Liver (tissue), 9 donors: ENCODE results near the gene TSPAN15. TPM values are rescaled to one million over a fixed set of nuclear protein-coding genes. Genes with fewer than 3 reads are reported as not detected.

Source experiments
- DNase-seq: peaks from one replicate; pipeline ENCODE4 v3.0.0-alpha.2; 2017; ENCODE audit warnings: low spot score
- H3K27ac ChIP-seq, 2 donors: one replicate each; pipeline ENCODE4 v1.7.0; 2013; ENCODE audit warnings: inconsistent platforms in 2 of 2, low read length in 2 of 2, control low read depth in 1 of 2, low read depth in 1 of 2, mild to moderate bottlenecking in 1 of 2
- H3K27me3 ChIP-seq, 4 donors: one replicate each; pipeline versions ENCODE4 v1.6.1 to v1.7.0; 2013; ENCODE audit warnings: low read length in 3 of 4, inconsistent platforms in 1 of 4, mild to moderate bottlenecking in 1 of 4, moderate library complexity in 1 of 4; ENCODE audit not compliant: control insufficient read depth in 4 of 4, insufficient read depth in 4 of 4
- H3K36me3 ChIP-seq, 4 donors: one replicate each; pipeline versions ENCODE4 v1.6.1 to v1.7.0; 2013; ENCODE audit warnings: low read length in 3 of 4, mild to moderate bottlenecking in 3 of 4, low read depth in 1 of 4, moderate library complexity in 1 of 4; ENCODE audit not compliant: control insufficient read depth in 4 of 4, insufficient read depth in 3 of 4
- H3K4me1 ChIP-seq, 4 donors: one replicate each; pipeline versions ENCODE4 v1.6.1 to v1.7.0; 2013; ENCODE audit warnings: low read length in 3 of 4, mild to moderate bottlenecking in 3 of 4, moderate library complexity in 1 of 4; ENCODE audit not compliant: control insufficient read depth in 4 of 4, insufficient read depth in 4 of 4
- H3K4me3 ChIP-seq, 3 donors: one replicate each; pipeline versions ENCODE4 v1.6.1 to v1.7.0; 2013; ENCODE audit warnings: low read length in 3 of 3, control low read depth in 1 of 3, low read depth in 1 of 3, mild to moderate bottlenecking in 1 of 3
- H3K9ac ChIP-seq, 2 donors: one replicate each; pipeline ENCODE4 v1.7.0; 2013; ENCODE audit warnings: low read length in 2 of 2, mild to moderate bottlenecking in 2 of 2, moderate library complexity in 2 of 2, control low read depth in 1 of 2, low read depth in 1 of 2
- H3K9me3 ChIP-seq, 4 donors: one replicate each; pipeline versions ENCODE4 v1.6.1 to v1.7.0; 2013; ENCODE audit warnings: low read length in 3 of 4; ENCODE audit not compliant: control insufficient read depth in 4 of 4
- ATF3 ChIP-seq: IDR thresholded peaks from 2 replicates; pipeline ENCODE4 v1.6.1; 2016; ENCODE audit warnings: antibody characterized with exemption
- CTCF ChIP-seq: fragments of 150-350 bp; IDR thresholded peaks from 2 replicates; pipeline ENCODE4 v1.5.1; 2017; ENCODE audit warnings: improper control_type of control experiment, low read depth, low read length; ENCODE audit not compliant: missing input control
- EGR1 ChIP-seq, 2 donors: IDR thresholded peaks; 2 replicates each; pipeline ENCODE4 v1.6.1; 2016 to 2018; ENCODE audit warnings: antibody characterized with exemption in 2 of 2, low read depth in 2 of 2
- FOXA1 ChIP-seq: IDR thresholded peaks from 2 replicates; pipeline ENCODE4 v1.6.1; 2016; ENCODE audit warnings: antibody characterized with exemption
- FOXA2 ChIP-seq: IDR thresholded peaks from 2 replicates; pipeline ENCODE4 v1.6.1; 2016; ENCODE audit warnings: antibody characterized with exemption
- GABPA ChIP-seq, 2 donors: IDR thresholded peaks in 1 of 2; conservative IDR thresholded peaks in 1 of 2; 2 replicates each; pipeline ENCODE4 v1.6.1; 2016; ENCODE audit warnings: antibody characterized with exemption in 2 of 2, mild to moderate bottlenecking in 1 of 2, moderate library complexity in 1 of 2
- HNF4A ChIP-seq, 2 donors: conservative IDR thresholded peaks; 2 replicates each; pipeline ENCODE4 v1.6.1; 2016; ENCODE audit warnings: antibody characterized with exemption in 2 of 2, mild to moderate bottlenecking in 2 of 2
- HNF4G ChIP-seq: IDR thresholded peaks from 2 replicates; pipeline ENCODE4 v1.6.1; 2016; ENCODE audit warnings: antibody characterized with exemption
- JUND ChIP-seq, 2 donors: IDR thresholded peaks; 2 replicates each; pipeline ENCODE4 v1.6.1; 2016; ENCODE audit warnings: antibody characterized with exemption in 2 of 2
- MAX ChIP-seq: IDR thresholded peaks from 2 replicates; pipeline ENCODE4 v1.6.1; 2016; ENCODE audit warnings: antibody characterized with exemption
- NR2F2 ChIP-seq: IDR thresholded peaks from 2 replicates; pipeline ENCODE4 v1.6.1; 2016; ENCODE audit warnings: antibody characterized with exemption
- RAD21 ChIP-seq, 2 donors: IDR thresholded peaks; 2 replicates each; pipeline ENCODE4 v1.6.1; 2016; ENCODE audit warnings: antibody characterized with exemption in 2 of 2, mild to moderate bottlenecking in 2 of 2
- REST ChIP-seq: IDR thresholded peaks from 2 replicates; pipeline ENCODE4 v1.6.1; 2016; ENCODE audit warnings: antibody characterized with exemption, mild to moderate bottlenecking
- RXRA ChIP-seq, 2 donors: IDR thresholded peaks; 2 replicates each; pipeline ENCODE4 v1.6.1; 2017 to 2018; ENCODE audit warnings: antibody characterized with exemption in 2 of 2, mild to moderate bottlenecking in 1 of 2
- SP1 ChIP-seq: IDR thresholded peaks from 2 replicates; pipeline ENCODE4 v1.6.1; 2018; ENCODE audit warnings: antibody characterized with exemption, mild to moderate bottlenecking
- TAF1 ChIP-seq: conservative IDR thresholded peaks from 2 replicates; pipeline ENCODE4 v1.6.1; 2016; ENCODE audit warnings: antibody characterized with exemption, mild to moderate bottlenecking
- YY1 ChIP-seq: IDR thresholded peaks from 2 replicates; pipeline ENCODE4 v1.6.1; 2016; ENCODE audit warnings: antibody characterized with exemption, mild to moderate bottlenecking
- ZBTB33 ChIP-seq: IDR thresholded peaks from 2 replicates; pipeline ENCODE4 v1.6.1; 2016; ENCODE audit warnings: antibody characterized with exemption
- WGBS: extraction: QIAGEN DNeasy Blood & Tissue Kit; methylation state at CpG from one replicate; pipeline ENCODE4 v1.1.7; 2013; 5-methylcytosine and 5-hydroxymethylcytosine counted together
- polyA plus RNA-seq, 2 donors: library from polyadenylated mRNA; stranded (reverse) in 1 of 2; unstranded in 1 of 2; fragments of 200-250 nt in 1 of 2; fragments of >200 nt in 1 of 2; fragmentation: Nextera tagmentation in 1 of 2; extraction: Ambion mirVana in 1 of 2; gene quantifications; one replicate each; pipeline versions ENCODE4 v1.2.1 to v1.2.3, GENCODE V29; 2013 to 2015
- total RNA-seq, 2 donors: library from RNA; depleted of rRNA; stranded (reverse); fragments of >200 nt; gene quantifications; one replicate each; pipeline ENCODE4 v1.2.3, GENCODE V29; 2014
- donor health status: healthy.
- donor health status: healthy.
- donor health status: healthy.
- donor health status: healthy.
- donor health status: healthy.

Gene TSPAN15
- total and polyA plus RNA-seq, 4 donors: 2.0 to 4.3 (median 3.3) TPM

GRCh38 chr10:69446650-69447151, 4.6 kb upstream of the TSPAN15 start:
- DNase-seq: no peak
- no peaks in the 10 kb centered on the region for H3K9me3 ChIP-seq
- TF ChIP-seq YY1: no peak
- TF ChIP-seq HNF4A (conservative IDR thresholded peaks at IDR 0.05): no peak
- no peak for TF ChIP-seq REST
- TF ChIP-seq FOXA1: no peak
- TF ChIP-seq SP1: no peak
- TF ChIP-seq TAF1: no peak
- no peak for TF ChIP-seq ATF3
- TF ChIP-seq JUND (IDR thresholded peaks at IDR 0.05): no peak
- no peak for TF ChIP-seq EGR1 (IDR thresholded peaks at IDR 0.05; ENCODE audit: low read depth in 2 of 2)
- TF ChIP-seq ZBTB33: no peak
- TF ChIP-seq FOXA2: no peak
- TF ChIP-seq RXRA (IDR thresholded peaks at IDR 0.05): no peak
- no peak for TF ChIP-seq RAD21 (IDR thresholded peaks at IDR 0.05)
- no peak for TF ChIP-seq CTCF
- no peak for TF ChIP-seq GABPA (IDR thresholded peaks at IDR 0.05 in 1 of 2, conservative IDR thresholded peaks at IDR 0.05 in 1 of 2)
- TF ChIP-seq NR2F2: no peak
- no peak for TF ChIP-seq HNF4G
- no peak for TF ChIP-seq MAX
- no peak overlapping the region for H3K4me3 ChIP-seq
- no peak overlapping the region for H3K9ac ChIP-seq
- peaks cover 0 to 7% (median 4%) of the 10 kb centered on the region in 4 donors for H3K4me1 ChIP-seq
- H3K36me3 ChIP-seq: no peaks in the 10 kb centered on the region
- no peak overlapping the region for H3K27ac ChIP-seq
- H3K27me3 ChIP-seq: no peaks in the 10 kb centered on the region
- 58% methylated on average over 3 of the region's 3 CpGs for WGBS
